GM21723 (cell line): ENCODE measurements around the gene HTR3B.
"Not testable (repeated sequence)": the region's sequence is repeated elsewhere in the genome, so short reads cannot be mapped to it uniquely, and the experiment has no call there.

ENCODE experiments used
- ATAC-seq: cut with Tn5 transposase; IDR thresholded peaks from one replicate; pipeline ENCODE4 v1.9.1; 2021; ENCODE audit warnings: mild to moderate bottlenecking, moderate library complexity; ENCODE audit not compliant: unreplicated experiment

HTR3B gene

DNA sequence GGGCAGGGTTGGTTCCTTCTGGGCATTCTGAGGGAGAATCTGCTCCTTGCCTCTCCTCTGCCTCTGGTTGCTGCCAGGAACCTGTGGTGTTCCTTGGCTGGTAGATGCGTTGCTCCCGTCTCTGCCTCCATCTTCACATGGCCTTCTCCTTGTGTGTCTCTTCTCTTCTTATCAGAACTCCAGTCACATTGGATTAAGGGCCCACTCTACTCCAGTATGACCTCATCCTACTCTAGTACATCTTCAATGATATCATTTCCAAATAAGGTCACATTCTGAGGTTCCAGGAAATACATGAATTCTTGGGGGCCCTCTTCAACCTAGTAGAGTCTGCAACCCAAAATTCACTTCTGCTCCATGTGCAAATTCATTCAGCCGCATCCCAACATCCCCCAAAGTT lies 33.3 kb downstream of the HTR3B start:
- no peak for ATAC-seq

DNA sequence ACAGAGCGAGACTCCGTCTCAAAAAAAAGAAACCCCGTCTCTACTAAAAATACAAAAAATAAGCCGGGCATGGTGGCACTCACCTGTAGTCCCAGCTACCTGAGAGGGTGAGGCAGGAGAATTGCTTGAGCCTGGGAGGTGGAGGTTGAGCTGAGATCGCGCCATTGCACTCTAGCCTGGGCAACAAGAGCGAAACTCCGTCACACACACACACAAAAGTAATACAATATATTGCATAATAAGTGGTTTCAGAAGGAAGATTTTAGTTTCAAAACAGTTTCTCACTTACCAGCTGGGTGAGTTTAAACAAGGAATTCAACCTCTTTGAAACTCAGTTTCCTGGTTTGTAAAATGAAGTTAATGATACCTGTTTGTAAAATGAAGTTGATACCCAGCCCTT lies 37.7 kb downstream of the HTR3B start:
- ATAC-seq = no peak

DNA sequence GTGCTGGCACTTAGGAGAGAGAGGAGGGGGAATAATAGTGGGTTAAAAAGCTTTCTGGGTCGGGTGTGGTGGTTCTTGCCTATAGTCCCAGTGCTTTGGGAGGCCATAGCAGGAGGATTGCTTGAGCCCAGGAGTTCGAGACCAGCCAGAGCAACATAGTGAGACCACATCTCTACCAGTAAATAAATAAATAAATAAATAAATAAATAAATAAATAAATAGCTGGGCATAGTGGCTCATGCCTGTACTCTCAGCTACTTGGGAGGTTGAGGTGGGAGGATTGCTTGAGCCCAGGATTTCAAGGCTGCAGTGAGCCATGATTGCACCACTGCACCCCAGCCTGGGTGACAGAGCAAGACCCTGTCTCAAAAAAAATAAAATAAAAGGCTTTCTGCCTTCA lies 41.6 kb downstream of the HTR3B start:
- not testable (repeated sequence) for ATAC-seq

DNA sequence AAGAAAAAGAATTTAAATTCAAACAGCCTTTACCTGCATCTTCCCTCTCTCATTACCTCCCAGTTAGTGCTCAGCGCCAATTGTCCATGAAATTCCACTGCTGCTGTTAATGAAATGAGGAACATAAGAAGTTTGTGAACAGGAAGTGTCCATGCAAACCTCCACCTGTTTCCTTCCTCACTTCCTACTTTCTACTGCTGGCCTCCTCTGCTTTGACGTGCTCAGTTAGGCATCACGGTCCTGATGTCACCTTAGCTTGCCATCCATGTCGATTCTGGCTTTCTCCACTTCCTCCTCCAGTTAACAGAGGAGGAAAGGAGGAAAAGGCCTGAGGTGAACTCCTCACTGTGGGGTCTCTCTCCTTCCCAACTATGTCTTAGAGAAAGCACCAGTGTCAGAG lies 43.4 kb downstream of the HTR3B start:
- no peak for ATAC-seq

DNA sequence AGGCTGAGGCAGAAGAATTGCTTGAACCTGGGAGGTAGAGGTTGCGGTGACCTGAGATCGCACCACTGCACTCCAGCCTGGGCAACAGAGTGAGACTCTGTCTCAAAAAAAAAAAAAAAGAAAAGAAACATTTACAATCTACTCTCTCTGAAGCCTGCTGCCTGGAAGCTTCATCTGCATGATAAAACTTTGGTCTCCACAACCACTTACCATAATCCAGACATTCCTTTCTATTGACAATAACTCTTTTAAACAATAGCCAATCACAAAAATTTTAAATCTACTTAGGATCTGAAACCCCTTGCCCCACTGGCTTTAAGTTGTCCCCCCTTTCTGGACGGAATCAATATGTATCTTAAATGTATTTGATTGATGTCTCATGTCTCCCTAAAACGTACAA lies 45.3 kb downstream of the HTR3B start:
- no peak for ATAC-seq

DNA sequence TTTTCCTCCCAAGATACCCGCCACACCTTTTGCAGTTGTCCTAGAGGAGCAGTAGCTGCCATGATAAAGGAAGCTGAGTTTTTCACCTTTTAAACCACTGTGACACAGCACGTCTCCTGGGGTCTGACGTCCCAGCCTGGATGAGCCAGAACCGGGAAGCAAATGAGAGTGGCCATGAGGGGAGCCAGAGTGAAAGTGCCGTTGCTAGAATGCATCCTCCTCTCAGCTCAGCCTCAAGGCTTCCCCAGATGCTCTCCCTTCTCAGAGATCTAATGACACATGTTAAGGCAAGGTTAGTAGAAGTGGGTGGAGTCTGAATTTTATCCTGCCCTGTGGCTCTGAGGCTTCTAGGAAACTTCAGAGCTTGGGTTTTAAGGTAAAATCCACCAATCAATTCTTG lies 46.9 kb downstream of the HTR3B start:
- no peak for ATAC-seq

DNA sequence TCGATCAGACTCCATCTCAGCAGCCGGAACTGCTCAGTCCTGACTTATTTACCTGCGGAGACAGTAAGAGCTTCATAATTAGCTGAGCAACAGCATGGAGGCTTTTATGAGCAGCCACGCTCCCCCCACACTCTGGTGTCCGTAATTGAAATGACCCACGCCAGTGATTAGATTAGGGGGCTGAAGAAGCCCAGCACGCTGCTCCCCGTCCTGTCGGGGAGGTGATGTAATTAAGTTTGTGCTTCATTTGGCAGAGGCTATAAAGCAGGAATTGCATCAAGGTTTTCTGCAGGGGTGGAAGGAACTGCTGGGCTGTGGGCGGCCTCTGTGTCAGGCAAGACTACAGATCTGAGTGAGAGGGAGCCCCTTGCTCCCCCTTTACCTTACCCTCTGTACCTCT lies 47.5 kb downstream of the HTR3B start:
- no peak for ATAC-seq

DNA sequence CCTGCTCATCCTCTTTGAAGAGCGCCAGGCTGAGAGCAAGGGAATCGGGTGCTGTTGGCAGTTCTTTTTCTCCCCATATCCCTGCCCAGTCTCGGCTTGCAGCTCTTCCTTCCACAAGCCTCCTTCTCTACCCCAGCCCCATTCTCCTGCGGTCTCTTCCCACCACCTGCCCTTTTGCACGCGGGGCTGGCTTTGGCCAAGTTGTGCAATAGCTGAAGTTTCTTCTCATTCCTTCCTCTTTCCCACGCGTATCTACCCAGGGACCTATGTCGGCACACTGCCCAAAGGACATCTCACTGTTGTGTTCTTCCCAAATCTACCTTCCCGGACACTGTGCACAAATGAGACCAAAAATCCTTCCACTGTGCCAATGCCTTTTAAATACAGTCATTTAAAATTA lies 48.0 kb downstream of the HTR3B start:
- no peak for ATAC-seq

DNA sequence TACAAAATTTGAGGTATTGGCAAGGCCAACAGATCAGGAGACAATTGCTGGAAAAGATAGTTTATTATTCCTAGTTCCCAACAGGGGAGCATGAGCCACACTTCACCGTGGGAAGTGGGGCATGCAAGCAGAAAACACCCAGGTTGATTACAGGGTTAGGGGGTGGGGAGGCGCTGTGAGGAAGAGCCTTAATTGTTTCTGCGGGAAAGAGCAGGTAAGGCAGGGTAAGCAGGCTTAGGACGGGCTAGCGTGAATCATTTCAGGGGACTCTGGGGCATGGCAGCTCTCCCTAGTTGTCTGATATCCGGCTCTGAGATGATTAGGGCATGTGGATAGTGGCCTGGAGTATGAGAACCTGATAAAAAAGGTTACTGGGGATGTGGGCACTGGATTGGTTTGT lies 49.6 kb downstream of the HTR3B start:
- ATAC-seq = no peak

DNA sequence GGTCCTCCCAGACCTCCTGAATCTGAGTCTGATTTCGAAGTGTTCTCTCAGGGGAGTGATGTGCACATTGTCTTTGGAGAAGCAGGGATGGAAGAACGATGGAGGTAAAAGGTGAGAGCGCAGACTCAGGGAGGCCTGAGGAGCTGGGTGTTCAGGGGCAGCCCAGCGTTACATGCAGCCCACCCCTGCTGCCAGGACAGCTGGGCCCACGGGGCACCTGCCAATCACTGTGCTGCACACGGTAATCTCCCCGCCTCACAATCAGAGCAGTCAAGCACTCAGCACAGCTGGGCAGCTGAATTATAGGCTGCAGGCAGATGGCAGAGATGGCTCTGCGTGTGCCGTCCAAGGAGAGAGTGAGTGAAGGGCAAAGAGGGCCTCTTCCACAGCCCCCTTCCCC lies 52.4 kb downstream of the HTR3B start:
- ATAC-seq = no peak

DNA sequence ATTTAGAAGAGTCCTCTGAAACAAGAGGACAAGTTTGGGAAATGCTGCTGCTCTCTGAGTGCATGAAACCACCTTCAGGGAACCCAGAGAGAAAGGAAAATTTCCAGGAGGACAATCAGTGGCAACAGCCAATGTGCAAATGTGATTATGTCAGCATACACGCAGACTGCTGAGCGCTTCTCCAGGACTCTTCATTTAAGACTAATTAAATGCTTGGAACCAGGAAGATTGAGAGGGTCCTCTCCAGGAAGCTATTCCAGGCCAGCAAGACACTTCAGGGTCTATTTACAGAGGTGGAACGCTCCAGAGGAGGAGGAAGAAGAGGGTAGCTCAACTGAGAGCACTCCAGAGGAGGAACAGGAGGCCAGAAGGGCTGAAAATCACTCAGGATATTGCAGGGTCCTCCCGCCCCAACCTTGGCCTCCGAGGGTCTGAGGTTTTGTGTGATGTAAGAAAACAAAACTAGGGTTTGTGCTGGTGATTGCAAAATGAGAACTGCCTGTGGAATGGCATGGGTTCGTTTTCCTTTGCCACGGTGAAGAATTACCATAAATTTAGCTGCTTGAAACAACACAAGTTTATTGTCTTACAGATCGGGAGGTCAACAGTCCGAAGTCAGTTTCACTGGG lies 56.2 kb downstream of the HTR3B start:
- ATAC-seq = no peak

DNA sequence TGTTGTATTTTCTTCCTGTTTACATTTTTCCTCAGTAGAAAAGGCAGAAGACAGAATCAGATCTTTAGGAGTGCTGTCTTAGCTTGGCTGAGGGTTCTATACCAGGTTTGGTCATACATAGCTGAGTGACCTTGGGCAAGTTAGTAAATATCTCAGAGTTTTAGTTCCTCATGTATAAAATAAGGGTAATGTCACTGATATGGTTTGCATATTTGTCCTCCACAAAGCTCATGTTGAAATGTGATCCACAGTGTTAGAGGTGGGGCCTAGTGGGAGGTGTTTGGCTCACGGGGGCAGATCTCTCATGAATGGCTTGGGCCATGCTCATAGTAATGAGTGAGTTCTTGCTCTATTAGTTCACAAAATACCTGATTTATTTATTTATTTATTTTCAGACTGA lies 62.8 kb downstream of the HTR3B start:
- ATAC-seq = no peak

DNA sequence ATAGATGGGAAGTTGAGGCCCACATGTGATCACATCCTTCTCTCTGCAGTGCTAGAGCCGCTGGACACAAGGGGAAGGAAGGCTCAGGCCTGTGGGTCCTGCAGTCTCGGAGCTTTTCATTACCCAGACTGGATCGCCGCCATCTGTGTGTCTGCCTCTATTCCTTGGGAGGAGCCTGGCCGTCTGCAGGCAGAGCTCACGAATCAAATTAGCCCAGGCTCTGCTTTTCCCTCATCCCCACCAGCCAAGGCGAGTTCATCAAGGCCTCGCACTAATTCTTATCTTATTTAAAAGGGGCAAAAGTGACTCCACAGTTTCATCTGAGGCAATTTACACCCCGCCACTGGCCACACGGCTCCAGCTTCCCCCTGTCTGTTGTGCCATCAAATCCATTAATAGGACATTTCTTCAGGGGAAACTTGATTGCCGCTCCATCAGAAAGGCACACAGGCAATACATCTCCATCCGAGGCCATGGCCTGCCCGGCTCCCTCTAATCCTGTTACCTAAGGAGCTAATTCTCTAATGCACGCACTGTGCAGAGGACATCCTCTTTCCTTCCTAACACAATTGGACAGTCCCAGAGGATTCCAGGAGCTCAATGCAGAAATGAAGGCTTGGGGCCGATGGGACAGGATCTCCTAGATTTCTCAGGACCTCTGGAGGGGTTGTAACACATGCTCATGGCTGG lies 67.1 kb downstream of the HTR3B start:
- no peak for ATAC-seq

DNA sequence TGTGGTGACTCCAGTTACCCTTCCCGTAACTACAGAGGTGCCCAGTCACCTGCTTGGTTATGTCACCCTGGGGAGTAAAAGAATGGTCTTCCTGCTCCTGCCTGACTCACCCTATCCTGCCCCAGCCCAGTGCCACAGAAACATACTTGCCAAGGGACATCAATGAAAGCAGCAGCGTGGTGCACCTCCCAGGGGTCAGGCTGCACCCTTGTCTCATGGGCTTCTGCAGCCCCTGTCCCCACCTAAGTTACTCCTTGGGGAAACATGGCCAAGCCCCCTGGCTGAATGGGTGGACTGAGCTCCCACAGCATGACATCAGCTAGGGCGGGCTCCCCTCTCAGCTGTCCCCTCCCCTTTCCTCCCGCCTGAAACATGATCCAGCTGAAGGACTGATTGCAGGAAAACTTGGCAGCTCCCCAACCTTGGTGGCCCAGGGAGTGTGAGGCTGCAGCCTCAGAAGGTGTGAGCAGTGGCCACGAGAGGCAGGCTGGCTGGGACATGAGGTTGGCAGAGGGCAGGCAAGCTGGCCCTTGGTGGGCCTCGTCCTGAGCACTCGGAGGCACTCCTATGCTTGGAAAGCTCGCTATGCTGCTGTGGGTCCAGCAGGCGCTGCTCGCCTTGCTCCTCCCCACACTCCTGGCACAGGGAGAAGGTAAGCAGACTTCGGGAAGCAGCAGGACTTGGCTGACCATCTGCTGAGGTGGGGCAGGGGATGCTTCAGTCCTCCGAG lies 70.3 kb downstream of the HTR3B start, which contains the start of gene HTR3A:
HTR3A (plus strand) TSS at position 368 of the 730 bp plus-strand sequence; CDS start at position 586, 218 bp downstream.
- no peak for ATAC-seq

DNA sequence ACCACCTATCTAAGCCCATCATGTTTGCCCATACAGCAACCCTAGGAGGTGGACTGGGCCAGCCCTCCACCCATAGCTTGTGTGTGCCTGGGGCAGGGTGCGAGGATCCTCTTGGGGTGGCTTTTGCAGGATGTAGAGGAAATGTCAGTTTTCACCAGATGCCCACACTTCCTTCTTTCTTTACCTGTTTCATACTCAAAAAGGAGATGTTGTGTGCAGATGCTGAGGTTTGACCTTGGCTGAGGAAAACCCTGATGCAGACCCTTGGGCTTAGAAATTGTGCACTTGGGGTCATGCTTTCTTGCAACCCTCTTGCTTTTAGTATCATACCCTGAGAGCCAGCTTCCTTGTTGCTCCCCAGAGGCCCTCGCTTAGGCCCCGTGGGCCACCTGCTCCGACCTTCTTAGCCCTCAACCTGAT lies 72.5 kb downstream of the HTR3B start:
- ATAC-seq = no peak

DNA sequence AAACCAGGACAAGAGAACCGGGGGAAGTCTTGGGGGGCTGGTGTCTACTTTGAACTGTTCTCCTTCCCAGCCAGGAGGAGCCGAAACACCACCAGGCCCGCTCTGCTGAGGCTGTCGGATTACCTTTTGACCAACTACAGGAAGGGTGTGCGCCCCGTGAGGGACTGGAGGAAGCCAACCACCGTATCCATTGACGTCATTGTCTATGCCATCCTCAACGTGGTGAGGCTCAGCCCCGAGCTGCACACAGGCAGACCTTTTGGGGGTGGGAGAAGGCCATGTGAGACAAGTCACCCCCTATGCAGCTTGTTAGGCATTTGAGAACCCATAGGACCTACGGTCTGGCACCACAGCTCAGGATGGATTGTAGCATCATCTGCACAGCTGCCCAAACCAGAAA lies 73.1 kb downstream of the HTR3B start:
- ATAC-seq = no peak

DNA sequence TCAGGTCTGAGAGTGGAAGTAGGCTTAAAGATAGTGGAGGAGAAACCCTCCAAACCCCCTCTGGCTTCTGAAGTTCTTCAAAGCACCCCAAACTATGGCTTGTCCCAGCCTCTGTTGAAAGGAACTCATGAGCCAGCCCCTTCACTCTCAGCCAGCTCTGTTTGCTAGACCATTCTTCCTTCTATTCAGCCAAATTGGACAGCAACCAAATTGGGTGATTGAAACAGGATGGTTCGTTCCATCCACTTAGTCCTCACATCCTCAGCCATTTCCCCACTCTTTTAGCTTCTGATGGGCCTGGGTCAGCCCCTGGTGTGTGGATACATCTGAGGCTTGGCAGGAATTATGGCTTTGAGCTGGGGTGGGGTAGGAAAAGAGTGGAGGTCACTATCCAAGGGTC lies 74.8 kb downstream of the HTR3B start:
- ATAC-seq = no peak

DNA sequence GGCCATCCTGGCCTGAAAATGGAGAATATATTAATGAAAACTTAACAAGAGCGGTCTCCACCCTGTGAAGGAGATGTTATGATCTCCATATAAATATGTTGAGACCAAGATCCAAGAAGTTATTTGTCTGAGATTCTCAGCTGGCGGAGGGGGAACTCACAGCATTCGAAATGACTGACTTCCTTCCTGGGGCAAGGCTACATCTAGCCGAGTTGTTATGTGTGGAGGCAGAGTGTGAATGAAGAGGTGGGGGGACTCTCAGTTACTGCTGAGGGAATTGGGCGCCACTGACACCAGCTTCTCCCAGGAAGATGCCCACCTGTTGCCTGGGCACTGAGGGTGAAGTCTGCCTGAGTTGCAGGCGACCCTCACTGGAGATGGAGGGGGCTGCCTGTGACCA lies 76.2 kb downstream of the HTR3B start:
- ATAC-seq = no peak

DNA sequence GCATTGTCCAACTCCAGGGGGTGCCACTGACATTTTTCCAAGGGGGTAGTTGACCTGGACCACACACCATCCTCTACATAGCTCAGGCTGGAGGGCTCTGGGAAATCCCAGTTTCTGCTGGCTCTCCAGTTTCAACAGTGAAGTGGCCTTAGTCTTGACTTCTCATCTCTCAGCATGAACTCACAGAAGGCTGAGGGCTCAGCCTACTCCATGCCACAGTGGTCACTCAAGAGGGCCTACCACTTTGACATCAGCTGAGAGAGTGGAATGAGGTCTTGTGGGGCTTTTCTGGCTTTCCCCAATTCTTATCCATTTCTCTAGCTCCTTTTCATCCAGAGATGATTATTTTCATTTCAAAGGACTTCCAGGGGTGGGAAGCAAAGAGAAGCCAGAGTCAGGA lies 77.7 kb downstream of the HTR3B start:
- ATAC-seq = no peak

DNA sequence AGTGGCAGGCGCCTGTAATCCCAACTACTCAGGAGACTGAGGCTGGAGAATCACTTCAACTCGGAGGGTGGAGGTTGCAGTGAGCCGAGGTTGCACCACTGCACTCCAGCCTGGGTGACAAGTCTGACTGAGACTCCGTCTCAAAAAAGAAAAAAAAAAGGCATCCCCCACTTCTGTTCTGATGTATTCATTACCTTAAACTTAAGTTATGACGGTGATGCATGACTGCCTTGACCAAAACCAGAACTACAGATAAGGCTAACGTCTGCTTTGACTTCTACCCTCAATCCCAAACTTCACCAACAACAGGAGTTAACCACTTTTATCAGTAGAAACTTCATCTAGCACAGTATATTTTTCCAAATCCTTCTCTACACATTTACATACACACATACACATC lies 80.2 kb downstream of the HTR3B start:
- ATAC-seq = no peak

DNA sequence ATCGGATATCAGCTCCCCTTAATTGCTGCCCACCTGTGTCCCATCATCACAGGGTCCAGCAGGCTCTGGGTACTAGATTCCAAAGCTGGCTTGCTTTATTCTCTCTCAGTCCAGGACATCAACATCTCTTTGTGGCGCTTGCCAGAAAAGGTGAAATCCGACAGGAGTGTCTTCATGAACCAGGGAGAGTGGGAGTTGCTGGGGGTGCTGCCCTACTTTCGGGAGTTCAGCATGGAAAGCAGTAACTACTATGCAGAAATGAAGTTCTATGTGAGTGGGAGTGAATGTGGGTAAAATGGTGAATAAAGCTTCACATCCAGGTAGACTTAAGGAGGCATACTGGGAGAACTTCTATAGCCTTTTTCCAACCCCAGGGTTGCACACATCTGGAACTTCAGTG lies 81.3 kb downstream of the HTR3B start:
- no peak for ATAC-seq
